Cardiac fibroblast (primary cell): ENCODE measurements around the gene EEPD1.

Source experiments
- DNase-seq, 2 donors: peaks; one replicate each; pipeline versions ENCODE4 v3.0.0 to v3.0.0-alpha.2; 2010; ENCODE audit warnings: low read depth in 2 of 2
- H3K4me3 ChIP-seq, 2 donors: replicated peaks in 1 of 2; 1 replicate in 1 of 2; 2 replicates in 1 of 2; pipeline ENCODE4 v1.5.1; 2011; ENCODE audit warnings: low read depth in 2 of 2, low read length in 2 of 2, mild to moderate bottlenecking in 2 of 2, moderate library complexity in 1 of 2
- TF ChIP-seq, protein P1 (sequence below): IDR thresholded peaks from one replicate; pipeline ENCODE4 v1.5.1; 2011; ENCODE audit warnings: low read depth, mild to moderate bottlenecking, low read length, inconsistent platforms

EEPD1 gene

DNA sequence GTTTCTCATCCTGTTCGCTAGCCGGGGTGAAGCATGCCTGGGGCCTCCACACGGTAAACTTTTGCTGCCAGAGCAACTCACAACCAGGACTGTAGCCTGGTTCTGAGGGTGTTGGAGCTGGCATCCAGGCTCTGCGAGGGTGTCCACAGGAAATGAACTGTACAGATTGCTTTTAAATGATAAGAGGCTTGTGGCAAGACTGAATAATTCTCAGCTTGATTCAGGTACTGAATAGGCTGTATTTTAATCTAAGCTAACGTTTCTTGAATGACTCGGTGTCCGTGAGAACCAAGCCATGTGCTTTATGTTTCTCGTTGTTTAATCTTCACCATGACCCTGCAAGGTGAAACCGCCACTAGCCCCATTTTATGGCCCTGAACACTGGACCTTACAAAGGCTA, 49.3 kb downstream of the EEPD1 start:
- H3K4me3 ChIP-seq = no peak overlapping the region
- TF ChIP-seq, protein P1, sequence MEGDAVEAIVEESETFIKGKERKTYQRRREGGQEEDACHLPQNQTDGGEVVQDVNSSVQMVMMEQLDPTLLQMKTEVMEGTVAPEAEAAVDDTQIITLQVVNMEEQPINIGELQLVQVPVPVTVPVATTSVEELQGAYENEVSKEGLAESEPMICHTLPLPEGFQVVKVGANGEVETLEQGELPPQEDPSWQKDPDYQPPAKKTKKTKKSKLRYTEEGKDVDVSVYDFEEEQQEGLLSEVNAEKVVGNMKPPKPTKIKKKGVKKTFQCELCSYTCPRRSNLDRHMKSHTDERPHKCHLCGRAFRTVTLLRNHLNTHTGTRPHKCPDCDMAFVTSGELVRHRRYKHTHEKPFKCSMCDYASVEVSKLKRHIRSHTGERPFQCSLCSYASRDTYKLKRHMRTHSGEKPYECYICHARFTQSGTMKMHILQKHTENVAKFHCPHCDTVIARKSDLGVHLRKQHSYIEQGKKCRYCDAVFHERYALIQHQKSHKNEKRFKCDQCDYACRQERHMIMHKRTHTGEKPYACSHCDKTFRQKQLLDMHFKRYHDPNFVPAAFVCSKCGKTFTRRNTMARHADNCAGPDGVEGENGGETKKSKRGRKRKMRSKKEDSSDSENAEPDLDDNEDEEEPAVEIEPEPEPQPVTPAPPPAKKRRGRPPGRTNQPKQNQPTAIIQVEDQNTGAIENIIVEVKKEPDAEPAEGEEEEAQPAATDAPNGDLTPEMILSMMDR = no peak
- DNase-seq = no peak

DNA sequence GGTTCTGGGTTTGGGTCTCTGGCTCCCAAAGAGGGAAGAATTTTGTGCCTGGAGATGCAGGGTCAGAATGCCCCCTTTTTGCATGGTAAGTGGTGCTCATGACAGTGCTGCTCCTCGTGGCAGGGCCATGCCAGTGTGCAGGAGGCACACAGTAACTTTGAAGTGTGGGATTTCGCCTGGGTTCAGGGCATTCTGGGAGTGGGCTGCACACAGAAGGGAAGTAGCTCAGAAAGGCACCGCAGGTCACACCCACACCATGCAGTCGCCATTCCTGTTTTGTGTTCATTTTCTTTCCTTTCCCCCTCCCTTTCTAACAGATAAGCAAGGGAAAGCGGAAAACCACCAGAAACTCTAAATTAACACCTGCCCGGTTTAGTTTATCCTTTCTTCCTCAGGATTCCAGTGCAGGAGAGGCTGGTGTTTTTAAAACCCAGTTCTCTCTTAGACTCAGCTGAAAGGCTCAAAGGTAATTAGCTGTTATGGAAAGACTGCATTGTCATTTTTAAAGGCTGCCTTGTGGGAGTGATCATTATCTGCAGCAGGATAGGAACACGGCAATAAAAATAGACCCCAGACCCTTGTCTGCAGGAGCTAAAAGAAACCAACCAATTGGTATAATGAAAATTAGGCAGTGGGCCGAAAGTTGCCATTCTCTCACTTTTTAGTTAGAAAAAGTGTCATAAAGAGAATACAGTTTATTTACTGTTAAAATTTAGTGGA, 50.2 kb downstream of the EEPD1 start:
- TF ChIP-seq, protein P1 = no peak
- DNase-seq = no peak
- H3K4me3 ChIP-seq = no peak overlapping the region

DNA sequence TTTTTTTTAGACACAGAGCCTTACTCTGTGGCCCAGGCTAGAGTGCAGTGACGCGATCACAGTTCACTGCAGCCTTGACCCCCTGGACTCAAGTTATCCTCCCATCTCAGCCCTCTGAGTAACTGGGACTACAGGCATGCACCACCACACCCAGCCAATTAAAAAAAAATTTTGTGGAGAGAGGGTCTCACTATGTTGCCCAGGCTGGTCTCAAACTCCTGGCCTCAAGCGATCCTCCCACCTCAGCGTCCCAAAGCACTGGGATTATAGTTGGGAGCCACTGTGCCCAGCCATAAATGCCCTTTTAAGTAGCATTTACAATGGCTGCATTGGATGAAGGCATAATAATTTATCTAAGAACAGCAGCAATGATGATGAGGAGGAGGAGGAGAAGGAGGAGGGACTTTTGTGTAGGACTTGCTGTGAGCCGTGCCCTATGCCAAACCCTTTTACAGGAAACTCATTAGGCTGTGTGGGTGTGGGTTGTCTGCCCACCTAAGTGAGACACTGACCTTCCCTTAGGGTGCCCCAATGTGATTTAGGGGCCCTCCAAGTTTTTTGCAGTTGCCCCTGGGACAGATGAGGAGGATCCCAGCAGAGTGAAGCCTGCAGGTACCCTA, 51.1 kb downstream of the EEPD1 start:
- no peak for DNase-seq
- TF ChIP-seq, protein P1 = no peak
- H3K4me3 ChIP-seq = no peak overlapping the region

DNA sequence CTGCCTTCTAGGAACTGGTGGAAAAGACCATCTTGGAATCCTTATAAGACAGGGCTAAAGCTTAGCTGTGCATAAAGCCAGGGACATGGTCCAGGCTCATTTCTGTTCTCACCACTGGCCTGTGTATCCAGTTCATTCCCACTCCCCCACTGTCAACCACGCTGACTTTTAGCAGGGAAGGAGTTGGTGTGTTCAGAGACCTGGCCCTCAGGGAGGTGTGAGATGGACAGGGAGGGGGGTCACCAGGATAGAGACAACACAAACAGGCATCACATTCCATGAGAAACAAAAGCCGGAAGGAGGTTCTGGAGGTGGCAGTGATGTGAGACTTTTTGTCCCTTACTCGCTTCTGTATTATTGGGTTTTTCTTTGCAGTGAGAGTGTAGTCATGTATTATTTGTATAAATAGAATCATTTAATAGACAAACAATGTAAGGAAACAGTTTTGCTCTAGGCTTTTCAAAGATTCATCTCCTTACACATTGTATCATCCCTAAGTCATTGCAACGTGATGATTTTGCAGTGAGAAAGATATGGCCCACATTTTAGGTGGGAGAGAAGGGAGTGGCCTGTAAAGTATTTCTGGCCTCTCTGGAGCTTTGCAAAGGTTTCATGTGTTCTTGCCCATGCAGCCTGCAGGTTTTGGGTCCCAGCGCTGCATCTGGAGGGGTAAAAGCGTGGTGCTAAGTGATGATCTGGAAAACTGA, 52.0 kb downstream of the EEPD1 start:
- DNase-seq = no peak
- TF ChIP-seq, protein P1 = no peak
- H3K4me3 ChIP-seq = no peak overlapping the region

DNA sequence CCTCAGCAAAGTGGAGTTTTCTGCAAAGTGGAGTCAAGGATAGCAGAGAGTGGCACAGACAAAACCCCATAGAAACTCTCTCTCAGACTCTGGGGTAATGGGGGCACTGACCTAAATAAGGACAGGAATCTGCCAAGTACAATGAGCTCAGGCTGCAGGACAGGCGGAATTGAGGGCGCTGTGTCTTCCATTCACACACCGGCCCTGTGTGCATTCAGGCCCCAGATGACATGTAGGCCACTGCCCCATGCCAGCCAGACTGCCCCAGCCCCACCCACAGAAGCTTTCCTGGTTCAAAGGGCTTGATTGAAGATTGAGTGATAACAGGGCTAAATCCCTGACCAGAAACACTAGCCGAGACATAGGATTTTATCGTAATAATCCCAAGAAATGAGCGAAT, 52.7 kb downstream of the EEPD1 start:
- no peak overlapping the region for H3K4me3 ChIP-seq
- TF ChIP-seq, protein P1 = no peak
- DNase-seq = no peak

DNA sequence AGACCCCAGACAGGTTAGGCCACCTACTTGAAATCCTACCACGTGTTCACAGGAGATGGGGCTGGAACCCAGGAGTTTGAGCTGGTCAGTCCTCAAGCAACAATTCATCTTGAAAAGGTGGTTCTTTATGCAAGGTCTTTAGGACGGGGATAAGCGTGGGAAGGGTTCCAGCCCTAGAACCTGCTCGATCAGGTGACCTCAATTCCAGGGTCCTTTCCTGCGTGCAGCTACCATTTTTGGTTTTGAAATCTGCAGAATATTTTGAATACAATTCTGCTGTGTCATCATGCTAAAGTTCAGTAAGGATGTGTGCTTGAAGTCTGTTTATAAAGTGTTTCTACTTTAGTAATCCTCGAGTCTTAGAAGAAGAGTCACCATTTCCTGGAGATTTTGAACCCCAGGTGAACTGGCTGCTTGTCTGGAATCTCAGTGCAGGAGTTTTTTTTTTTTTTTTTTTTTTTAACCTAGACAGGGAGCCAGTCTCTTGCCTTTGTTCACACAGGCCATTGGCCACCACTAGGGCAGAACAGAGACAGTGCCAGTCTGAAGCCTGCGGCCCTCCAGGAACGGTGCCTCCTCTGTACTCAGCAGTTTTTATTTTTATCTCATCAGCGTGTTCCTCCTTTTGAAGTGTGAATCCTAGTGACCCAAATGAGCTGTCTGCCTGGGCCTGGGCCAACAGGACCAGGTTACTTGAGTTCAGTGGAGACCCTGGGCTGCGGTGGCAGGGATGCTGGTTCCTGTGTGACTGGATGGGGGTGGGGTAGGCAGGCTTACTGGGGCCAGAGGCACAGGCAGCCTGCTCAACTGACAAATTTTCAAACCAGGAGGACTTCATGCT, 54.6 kb downstream of the EEPD1 start:
- TF ChIP-seq, protein P1 = peak; percentile 22
- no peak overlapping the region for H3K4me3 ChIP-seq
- DNase-seq = peak; percentile 51 to 81
